Stimulated activated CD4-positive, alpha-beta T cell treated with anti-CD3 and anti-CD28 coated beads, TNF-alpha, amount 100 ng/mL, for 4 hours (primary cell): ENCODE results near the gene ACAP2.
A peak's percentile ranks its signal among the peaks of the same experiment; 100 is the strongest.

Experiments used
- DNase-seq, 3 experiments: peaks; one replicate each; pipeline ENCODE4 v3.0.0-alpha.2; 2020; ENCODE audit warnings: low read depth in 3 of 3

The ACAP2 gene

GRCh38 chr3:195260280-195260905 lies 182.4 kb downstream of the ACAP2 start:
- no peak for DNase-seq

DNA sequence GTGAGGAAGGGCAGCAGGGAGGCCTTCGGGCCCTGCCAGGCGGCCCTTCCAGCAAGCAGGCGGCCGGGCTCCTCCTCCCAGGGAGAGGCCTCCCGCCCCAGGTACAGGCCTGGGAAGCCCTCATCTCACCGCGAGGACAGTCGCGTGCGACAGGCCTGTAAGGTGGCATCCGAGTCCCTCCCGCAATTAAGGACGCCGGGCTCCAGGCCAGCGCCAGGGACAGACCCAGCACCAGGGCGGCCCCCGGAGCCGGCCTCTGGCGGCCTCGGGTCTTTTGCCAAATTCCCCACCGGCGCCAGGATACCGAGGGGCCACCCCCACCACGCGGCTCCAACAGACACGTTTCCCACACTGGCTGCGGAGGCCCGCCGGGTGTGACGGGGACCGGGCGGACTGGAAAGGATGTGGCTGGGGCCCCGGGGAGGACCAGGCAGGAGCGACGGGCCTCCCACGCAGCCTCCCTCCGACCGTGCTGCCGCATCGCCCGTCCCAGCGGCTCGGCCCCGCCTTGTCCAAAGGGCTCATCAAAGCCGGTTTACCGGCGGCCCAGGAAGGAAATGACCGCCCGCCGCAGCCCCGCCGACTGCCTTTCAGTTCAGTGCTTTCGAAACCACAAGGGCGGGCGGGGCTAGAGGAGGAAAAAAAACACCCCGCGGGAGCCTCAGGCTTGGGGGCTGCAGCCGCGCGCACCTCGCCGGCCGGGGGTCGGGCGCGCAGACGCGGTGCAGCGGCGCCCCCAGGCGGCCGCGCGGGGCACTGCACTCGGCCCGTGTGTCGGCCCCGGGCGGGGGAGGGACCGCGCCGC lies 183.1 kb downstream of the ACAP2 start:
- peak; percentile 73 to 74 (median 74) for DNase-seq

GRCh38 chr3:195259154-195259474 lies 183.7 kb downstream of the ACAP2 start:
- DNase-seq, result no peak

DNA sequence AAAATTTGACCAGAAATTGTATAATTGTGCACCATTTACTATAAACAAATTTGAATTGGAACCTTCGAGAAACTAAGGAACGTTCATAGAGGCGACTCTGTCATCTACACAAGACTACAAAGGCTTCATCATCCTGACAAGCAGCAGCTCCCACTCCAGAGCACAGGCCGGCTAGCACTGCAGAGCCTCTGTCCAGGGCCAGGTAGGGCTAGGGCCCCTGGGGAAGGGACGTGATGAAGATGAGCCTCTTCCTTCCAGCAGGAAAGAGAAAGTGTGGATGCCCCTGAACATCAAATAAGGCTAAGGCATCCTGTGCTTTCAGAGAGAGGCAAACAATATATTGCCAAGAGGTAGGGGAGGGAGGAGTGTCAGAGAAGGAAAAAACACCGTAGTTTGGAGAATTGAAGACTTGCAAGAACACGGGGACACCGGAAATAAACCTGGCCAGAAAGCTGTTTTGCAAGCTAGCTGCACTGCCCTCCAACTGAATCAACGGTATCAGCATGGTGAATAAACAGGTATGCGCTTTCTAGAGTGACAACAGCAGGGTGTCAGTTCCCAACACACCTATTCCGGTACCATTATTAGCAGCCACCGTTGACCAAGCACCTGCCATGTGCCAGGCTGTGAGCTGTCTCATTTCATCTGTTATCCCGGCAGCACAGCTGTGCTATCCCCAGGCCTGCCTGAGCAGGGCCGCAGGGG lies 184.2 kb downstream of the ACAP2 start:
- DNase-seq, result no peak

- no peak for DNase-seq
Observed at GRCh38 chr3:195257454-195258448, 185.1 kb downstream of the ACAP2 start.

DNA sequence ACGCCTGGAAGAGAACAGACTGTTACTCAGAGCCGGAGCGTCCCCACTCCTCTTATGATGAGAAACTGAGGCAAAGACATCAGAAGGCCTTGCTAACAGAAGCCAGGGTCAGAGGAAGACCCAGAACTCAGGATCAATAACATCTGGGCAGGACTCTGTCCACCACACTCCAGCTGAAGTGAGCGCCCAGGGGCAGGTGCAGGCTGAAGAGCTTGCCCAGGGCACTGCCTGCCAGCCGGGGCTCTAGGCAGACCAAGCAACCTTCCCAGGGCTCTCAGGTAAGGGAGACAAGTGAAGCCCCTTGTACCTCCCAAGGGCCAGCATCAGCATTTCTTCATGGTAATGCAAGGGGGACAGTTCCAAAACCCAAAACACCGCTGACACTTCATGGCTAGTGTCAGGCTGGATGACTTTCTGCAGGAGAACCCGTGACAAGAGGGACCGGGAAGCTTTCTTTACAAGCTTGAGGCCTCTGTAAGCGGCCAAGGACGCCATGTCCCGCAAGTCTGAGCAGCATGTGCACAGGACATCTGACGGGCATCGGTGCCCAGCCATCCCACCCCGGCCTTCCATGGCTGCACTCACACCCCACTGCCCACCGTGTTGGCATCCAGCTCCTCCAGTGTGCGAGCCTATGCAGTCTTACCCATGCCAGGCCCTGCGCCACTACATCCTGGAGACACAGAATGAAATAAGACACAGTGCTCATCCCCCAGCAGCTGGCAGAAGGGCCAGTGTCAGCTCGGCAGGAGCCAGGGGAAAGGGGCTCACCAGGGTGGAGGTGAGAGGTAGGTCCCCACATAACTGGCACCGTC lies 186.0 kb downstream of the ACAP2 start:
- DNase-seq, result no peak

- DNase-seq, result no peak
Observed at GRCh38 chr3:195255571-195256501, 187.0 kb downstream of the ACAP2 start.

DNA sequence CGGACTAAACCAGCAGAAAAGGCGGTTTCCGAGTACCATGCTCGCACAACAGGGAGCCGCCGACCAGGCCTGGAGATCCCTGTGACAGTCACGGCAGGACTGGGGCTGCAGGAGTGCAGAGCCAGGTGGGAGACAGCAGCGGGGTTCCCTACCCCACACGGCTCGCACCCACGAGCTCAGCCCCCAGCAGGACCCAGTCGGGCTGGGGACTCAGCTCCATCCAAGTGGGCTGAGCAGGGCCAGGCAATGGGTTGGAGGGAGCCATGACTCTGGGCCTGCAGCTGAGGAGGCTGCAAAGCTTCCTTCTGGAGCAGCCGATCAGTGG lies 187.7 kb downstream of the ACAP2 start:
- DNase-seq, result no peak

GRCh38 chr3:195254454-195255175 lies 188.2 kb downstream of the ACAP2 start:
- DNase-seq, result no peak

DNA sequence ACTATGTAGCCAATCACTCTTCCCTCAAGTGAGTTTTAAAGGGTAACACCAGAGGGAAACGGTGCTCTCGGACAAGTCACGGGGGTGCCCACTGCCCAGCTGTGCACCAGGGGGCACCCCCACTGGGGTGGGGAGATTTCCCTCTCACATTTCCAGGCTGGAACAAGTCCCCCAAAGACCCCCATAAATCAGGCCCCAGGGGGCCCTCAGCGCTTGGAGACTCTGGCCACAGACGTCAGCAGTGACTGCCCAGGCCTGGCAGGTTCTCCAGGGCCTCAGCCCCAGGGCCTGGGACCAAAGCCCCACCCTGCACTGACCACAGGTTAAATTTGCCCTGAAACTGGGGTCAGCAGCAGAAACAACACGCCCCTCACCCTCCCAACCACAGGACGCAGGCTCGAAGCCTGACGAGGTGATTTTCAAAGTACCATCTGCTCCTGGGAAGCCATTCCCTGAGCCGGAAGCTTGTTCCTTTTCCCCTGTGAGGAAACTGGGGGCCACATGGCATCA lies 188.8 kb downstream of the ACAP2 start:
- DNase-seq, result no peak

DNA sequence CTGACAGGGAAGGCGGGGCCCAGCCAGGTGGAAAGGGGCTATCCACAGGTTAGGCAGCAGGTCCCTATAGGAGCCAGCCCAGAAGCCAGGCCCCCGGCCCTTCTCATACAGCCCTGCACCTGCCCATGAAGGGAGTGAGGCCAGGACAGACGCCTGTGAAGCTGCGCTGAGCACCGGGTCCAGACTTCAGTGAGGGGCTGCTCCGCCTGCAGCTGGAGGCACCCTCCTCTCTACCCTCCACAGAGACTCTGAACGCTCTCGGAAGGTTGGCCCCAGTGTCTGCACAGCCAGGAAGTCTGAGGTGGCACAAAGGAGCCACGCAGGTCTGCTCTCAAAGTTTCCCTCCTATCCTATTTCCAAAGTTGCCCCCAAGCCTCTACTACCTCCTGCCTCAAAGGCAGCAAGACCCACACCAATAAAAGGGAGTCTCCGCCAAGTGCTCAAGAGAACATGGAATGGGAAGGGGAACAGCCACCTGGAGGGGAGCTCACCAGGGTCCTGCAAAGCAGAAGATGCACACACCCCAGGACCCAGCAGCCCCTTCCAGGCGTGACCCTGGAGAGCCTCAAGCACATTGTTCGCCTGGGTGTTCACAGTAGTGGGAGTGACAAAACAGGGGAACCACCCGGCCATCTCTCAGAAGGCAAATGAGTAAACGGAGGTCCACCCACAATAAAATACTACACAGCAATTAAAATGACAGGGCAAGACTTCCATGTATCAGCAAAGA lies 191.3 kb downstream of the ACAP2 start:
- no peak for DNase-seq

- DNase-seq, result no peak
Observed at GRCh38 chr3:195250473-195251251, 192.2 kb downstream of the ACAP2 start.

- DNase-seq, result no peak
Observed at GRCh38 chr3:195249858-195250464, 192.9 kb downstream of the ACAP2 start.

GRCh38 chr3:195249057-195249770 lies 193.6 kb downstream of the ACAP2 start:
- no peak for DNase-seq

DNA sequence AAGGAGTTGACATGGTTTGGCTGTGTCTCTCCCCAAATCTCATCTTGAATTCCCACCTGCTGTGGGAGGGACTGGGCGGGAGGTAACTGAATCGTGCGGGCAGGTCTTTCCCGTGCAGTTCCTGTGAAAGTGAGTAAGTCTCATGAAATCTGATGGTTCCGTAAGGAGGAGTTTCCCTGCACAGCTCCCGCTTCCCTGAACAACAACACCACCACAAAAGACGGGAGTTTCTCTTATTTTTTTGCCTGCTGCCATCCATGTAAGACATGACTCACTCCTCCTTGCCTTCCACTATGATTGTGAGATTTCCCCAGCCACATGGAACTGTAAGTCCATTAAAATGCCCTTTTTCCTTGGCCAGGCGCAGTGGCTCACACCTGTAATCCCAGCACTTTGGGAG lies 194.5 kb downstream of the ACAP2 start:
- DNase-seq, result no peak

DNA sequence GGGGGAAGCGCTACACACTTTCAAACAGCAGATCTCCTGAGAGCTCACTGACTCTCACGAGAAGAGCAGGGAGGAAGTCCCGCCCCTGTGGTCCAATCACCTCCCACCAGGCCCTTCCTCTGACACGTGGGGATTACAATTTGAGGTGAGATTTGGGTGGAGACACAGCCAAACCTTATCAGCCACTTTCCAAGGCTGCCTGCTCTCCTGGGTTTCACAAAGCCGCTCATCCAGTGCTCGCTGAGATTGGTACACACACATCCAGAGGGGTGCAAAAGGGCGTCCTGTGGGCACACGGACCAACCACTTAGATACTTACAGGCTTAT lies 195.0 kb downstream of the ACAP2 start:
- no peak for DNase-seq
